Caco-2 (cell line): ENCODE measurements around the gene ATP6V1E1. TPM values are rescaled to one million over a fixed set of nuclear protein-coding genes. Genes with fewer than 3 reads are reported as not detected.

Experiments used
- BruUV-seq: library from RNA; stranded (reverse); fragments of 400-500 nt; replicated peaks from 2 replicates; lab custom pipeline; 2021; lab: Mats Ljungman, UMichigan
- CTCF ChIA-PET: fragments of 300-600 bp; sonication (Branson Sonifier 250); formaldehyde crosslinking; loops from one replicate; lab custom pipeline; 2022; ENCODE audit warnings: antibody characterized with exemption; lab: Charles Lee
- POLR2A ChIA-PET: fragments of 300-600 bp; sonication (Branson Sonifier 250); formaldehyde crosslinking; loops from one replicate; lab custom pipeline; 2022; ENCODE audit warnings: antibody characterized with exemption; lab: Charles Lee
- DNase-seq, 2 experiments: peaks; one replicate each; pipeline versions ENCODE4 v3.0.0 to v3.0.0-alpha.2; 2020 to 2022
- H3K27me3 ChIP-seq: replicated peaks from 2 replicates; pipeline ENCODE4 v1.6.0; 2011; ENCODE audit warnings: low read length; ENCODE audit not compliant: control insufficient read depth, insufficient read depth
- H3K36me3 ChIP-seq: 2 replicates; pipeline ENCODE4 v1.5.1; 2011; ENCODE audit warnings: low read length; ENCODE audit not compliant: control insufficient read depth, insufficient read depth
- H3K4me1 ChIP-seq: fragments of 250-450 bp; sonication (Bioruptor Pico); 2 replicates; pipeline ENCODE4 v1.5.1; 2020; ENCODE audit warnings: mild to moderate bottlenecking
- H3K4me3 ChIP-seq: 2 replicates; pipeline ENCODE4 v1.5.1; 2011; ENCODE audit warnings: low read depth, mild to moderate bottlenecking, control low read depth, low read length
- H3K9me3 ChIP-seq: fragments of 250-450 bp; sonication (Bioruptor Pico); 2 replicates; pipeline ENCODE4 v1.5.1; 2020; ENCODE audit warnings: mild to moderate bottlenecking, moderate library complexity
- H3K27ac Mint-ChIP-seq: one replicate; pipeline ENCODE4 v1.8.0; 2022; ENCODE audit warnings: mixed read lengths; ENCODE audit not compliant: unreplicated experiment
- H3K27me3 Mint-ChIP-seq: one replicate; pipeline ENCODE4 v1.8.0; 2022; ENCODE audit warnings: mixed read lengths; ENCODE audit not compliant: insufficient read depth, unreplicated experiment
- H3K36me3 Mint-ChIP-seq: one replicate; pipeline ENCODE4 v1.8.0; 2022; ENCODE audit warnings: mild to moderate bottlenecking, mixed read lengths; ENCODE audit not compliant: insufficient read depth, unreplicated experiment
- H3K4me1 Mint-ChIP-seq: one replicate; pipeline ENCODE4 v1.8.0; 2022; ENCODE audit warnings: low read depth, mixed read lengths; ENCODE audit not compliant: unreplicated experiment
- H3K4me3 Mint-ChIP-seq: one replicate; pipeline ENCODE4 v1.8.0; 2022; ENCODE audit warnings: mild to moderate bottlenecking, moderate library complexity, mixed read lengths; ENCODE audit not compliant: unreplicated experiment
- H3K9me3 Mint-ChIP-seq: one replicate; pipeline ENCODE4 v1.8.0; 2022; ENCODE audit warnings: mixed read lengths; ENCODE audit not compliant: unreplicated experiment
- intact Hi-C: fragments of 100-400 bp; cut with micrococcal nuclease; formaldehyde crosslinking; loops from one replicate; pipeline ENCODE4 v1.10.0; 2022; ENCODE audit not compliant: unreplicated experiment
- total RNA-seq: library from RNA; stranded (reverse); gene quantifications from 2 replicates; pipeline ENCODE4 v1.2.3, GENCODE V29; 2022
- TF ChIP-seq, protein P1 (sequence below), 2 experiments: fragments of 200-600 bp in 1 of 2; IDR thresholded peaks; 1 replicate in 1 of 2; 2 replicates in 1 of 2; pipeline versions ENCODE4 v1.5.1 to v1.8.0; 2011 to 2022; ENCODE audit warnings: antibody characterized with exemption in 1 of 2, control low read depth in 1 of 2, inconsistent platforms in 1 of 2, low read depth in 1 of 2, low read length in 1 of 2, mild to moderate bottlenecking in 1 of 2, moderate library complexity in 1 of 2; ENCODE audit not compliant: insufficient read depth in 1 of 2, severe bottlenecking in 1 of 2, unreplicated experiment in 1 of 2

The ATP6V1E1 gene
- total RNA-seq, 1 experiment from 2014 or later = 147 TPM

DNA sequence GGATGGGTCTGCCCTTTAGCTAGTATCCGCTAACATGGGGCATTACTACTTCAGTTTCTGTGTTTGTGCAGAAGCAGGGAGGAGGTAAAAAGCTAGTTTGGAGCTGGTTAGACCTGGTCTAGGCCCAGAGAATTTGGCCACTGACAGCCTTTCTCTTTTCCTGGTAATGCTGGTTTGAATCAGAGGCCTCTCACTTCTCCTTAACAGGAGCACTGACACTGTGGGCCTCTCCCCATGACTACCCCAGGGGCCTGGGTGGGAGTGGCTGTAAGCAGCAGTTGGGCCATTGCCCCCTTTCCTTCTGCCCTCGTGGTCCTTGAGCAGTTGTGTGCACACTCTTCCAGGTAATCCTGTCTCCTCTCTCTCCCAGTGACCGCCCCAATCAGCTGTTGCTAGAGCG is 73.7 kb downstream of the ATP6V1E1 start:
- no peak overlapping the region for H3K4me3 Mint-ChIP-seq
- H3K9me3 Mint-ChIP-seq = no peaks in the 10 kb centered on the region
- Histone ChIP-seq H3K4me3 (no peak overlapping the region), H3K4me1 (no peaks in the 10 kb centered on the region), H3K27me3 (no peaks in the 10 kb centered on the region), H3K36me3 (no peaks in the 10 kb centered on the region), H3K9me3 (no peaks in the 10 kb centered on the region)
- POLR2A ChIA-PET = no interaction called here
- BruUV-seq = no TSS peak
- CTCF ChIA-PET = no interaction called here
- H3K27me3 Mint-ChIP-seq = no peaks in the 10 kb centered on the region
- intact Hi-C loops = loop anchor here (5.0 kb wide), 4 partner anchors 72 to 522 kb away; partner anchors contain the start of genes ATP6V1E1 and PEX26
- DNase-seq = no peak
- TF ChIP-seq, protein P1, sequence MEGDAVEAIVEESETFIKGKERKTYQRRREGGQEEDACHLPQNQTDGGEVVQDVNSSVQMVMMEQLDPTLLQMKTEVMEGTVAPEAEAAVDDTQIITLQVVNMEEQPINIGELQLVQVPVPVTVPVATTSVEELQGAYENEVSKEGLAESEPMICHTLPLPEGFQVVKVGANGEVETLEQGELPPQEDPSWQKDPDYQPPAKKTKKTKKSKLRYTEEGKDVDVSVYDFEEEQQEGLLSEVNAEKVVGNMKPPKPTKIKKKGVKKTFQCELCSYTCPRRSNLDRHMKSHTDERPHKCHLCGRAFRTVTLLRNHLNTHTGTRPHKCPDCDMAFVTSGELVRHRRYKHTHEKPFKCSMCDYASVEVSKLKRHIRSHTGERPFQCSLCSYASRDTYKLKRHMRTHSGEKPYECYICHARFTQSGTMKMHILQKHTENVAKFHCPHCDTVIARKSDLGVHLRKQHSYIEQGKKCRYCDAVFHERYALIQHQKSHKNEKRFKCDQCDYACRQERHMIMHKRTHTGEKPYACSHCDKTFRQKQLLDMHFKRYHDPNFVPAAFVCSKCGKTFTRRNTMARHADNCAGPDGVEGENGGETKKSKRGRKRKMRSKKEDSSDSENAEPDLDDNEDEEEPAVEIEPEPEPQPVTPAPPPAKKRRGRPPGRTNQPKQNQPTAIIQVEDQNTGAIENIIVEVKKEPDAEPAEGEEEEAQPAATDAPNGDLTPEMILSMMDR (IDR thresholded peaks at IDR 0.05; ENCODE audit: insufficient read depth in 1 of 2, low read depth in 1 of 2, low read length in 1 of 2, severe bottlenecking in 1 of 2, unreplicated experiment in 1 of 2) = no peak
- no peaks in the 10 kb centered on the region for H3K36me3 Mint-ChIP-seq
- H3K27ac Mint-ChIP-seq = no peak overlapping the region
- H3K4me1 Mint-ChIP-seq = no peaks in the 10 kb centered on the region

DNA sequence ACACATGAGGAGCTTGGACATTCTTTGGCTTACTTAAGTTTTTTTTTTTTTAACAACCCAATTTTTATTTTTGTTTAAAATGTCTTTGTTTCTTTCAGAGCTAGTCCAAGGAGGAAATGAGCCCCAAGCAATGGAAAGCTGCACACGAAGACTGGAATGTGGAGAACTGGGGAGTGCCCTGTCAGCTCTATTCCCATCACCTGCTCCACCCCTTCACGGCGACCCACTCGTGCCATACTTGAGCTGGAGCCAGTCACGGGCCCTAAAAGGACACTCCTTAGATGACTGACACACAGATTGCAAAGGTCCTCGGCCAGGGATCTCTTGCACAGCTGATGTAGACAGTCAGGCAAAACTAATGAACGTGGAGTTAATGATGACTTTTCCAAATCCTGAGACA is 75.8 kb downstream of the ATP6V1E1 start:
- Mint-ChIP-seq H3K9me3 (no peaks in the 10 kb centered on the region), H3K4me3 (no peak overlapping the region), H3K36me3 (no peaks in the 10 kb centered on the region), H3K4me1 (no peaks in the 10 kb centered on the region), H3K27me3 (no peaks in the 10 kb centered on the region), H3K27ac (no peak overlapping the region)
- TF ChIP-seq, protein P1 (IDR thresholded peaks at IDR 0.05; ENCODE audit: insufficient read depth in 1 of 2, low read depth in 1 of 2, low read length in 1 of 2, severe bottlenecking in 1 of 2, unreplicated experiment in 1 of 2) = no peak
- Histone ChIP-seq H3K36me3 (no peaks in the 10 kb centered on the region), H3K27me3 (no peaks in the 10 kb centered on the region), H3K4me1 (no peaks in the 10 kb centered on the region), H3K4me3 (no peak overlapping the region), H3K9me3 (no peaks in the 10 kb centered on the region)
- ChIA-PET POLR2A (no interaction called here), CTCF (no interaction called here)
- DNase-seq = no peak
- no TSS peak for BruUV-seq
- intact Hi-C loops = no loop called here

DNA sequence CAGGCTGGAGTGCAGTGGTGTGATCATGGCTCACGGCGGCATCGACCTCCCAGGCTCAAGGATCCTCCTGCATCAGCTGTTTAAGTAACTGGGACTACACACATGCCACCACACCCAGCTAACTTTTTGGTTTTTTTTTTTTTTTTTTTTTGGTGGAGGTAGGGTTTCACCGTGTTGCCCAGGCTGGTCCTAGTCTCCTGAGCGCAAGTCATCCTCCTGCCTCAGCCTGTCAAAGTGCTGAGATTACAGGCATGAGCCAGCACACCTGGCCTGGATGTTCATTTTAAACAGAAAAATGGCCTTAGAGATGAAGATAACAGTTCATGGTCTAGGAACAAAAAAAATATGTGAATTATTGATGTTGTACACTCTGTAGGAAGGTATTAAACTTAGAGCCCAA is 78.9 kb downstream of the ATP6V1E1 start:
- CTCF ChIA-PET = no interaction called here
- H3K36me3 Mint-ChIP-seq = no peaks in the 10 kb centered on the region
- no peaks in the 10 kb centered on the region for H3K4me1 Mint-ChIP-seq
- TF ChIP-seq, protein P1 (IDR thresholded peaks at IDR 0.05; ENCODE audit: insufficient read depth in 1 of 2, low read depth in 1 of 2, low read length in 1 of 2, severe bottlenecking in 1 of 2, unreplicated experiment in 1 of 2) = no peak
- no peaks in the 10 kb centered on the region for H3K27me3 Mint-ChIP-seq
- POLR2A ChIA-PET = no interaction called here
- no peak for DNase-seq
- no peak overlapping the region for H3K27ac Mint-ChIP-seq
- Histone ChIP-seq H3K4me3 (no peak overlapping the region), H3K36me3 (no peaks in the 10 kb centered on the region), H3K9me3 (no peaks in the 10 kb centered on the region), H3K27me3 (no peaks in the 10 kb centered on the region), H3K4me1 (no peaks in the 10 kb centered on the region)
- intact Hi-C loops = no loop called here
- no peak overlapping the region for H3K4me3 Mint-ChIP-seq
- BruUV-seq = no TSS peak
- no peaks in the 10 kb centered on the region for H3K9me3 Mint-ChIP-seq
